ENCODE results near the gene LSM4. TPM values are rescaled to one million over a fixed set of nuclear protein-coding genes. Genes with fewer than 3 reads are reported as not detected.

LSM4 gene
- total and polyA plus RNA-seq, 2 of the 13 experiments (the other 11 are each of a cell fraction or from before 2014, with no cell fraction given) = 65.8 to 166 TPM

- TF ChIP-seq SAP130 (CRISPR knock-in tag; IDR thresholded peaks at IDR 0.05; ENCODE audit: low read depth) = peak; percentile 88
- no peak for TF ChIP-seq ZBTB26 (CRISPR knock-in tag; IDR thresholded peaks at IDR 0.05; ENCODE audit: borderline replicate concordance)
- peak; percentile 88; the same call in 1 of the 2 replicates for TF ChIP-seq PRMT3 (CRISPR knock-in tag; IDR thresholded peaks at IDR 0.05; ENCODE audit: borderline replicate concordance, low read depth)
- no peak for TF ChIP-seq ZNF251 (CRISPR knock-in tag; IDR thresholded peaks at IDR 0.05)
- no peak for TF ChIP-seq NPAS2 (CRISPR knock-in tag; IDR thresholded peaks at IDR 0.05; ENCODE audit: borderline replicate concordance)
- no peak for TF ChIP-seq SP4 (CRISPR knock-in tag; IDR thresholded peaks at IDR 0.05)
- no peak for TF ChIP-seq HOMEZ (CRISPR knock-in tag; IDR thresholded peaks at IDR 0.05; ENCODE audit: low read depth)
- TF ChIP-seq GMEB2 (CRISPR knock-in tag; IDR thresholded peaks at IDR 0.05; ENCODE audit: low read depth) = no peak
- TF ChIP-seq ZNF30 (CRISPR knock-in tag; IDR thresholded peaks at IDR 0.05) = no peak
- peak; percentile 96 for TF ChIP-seq ZFX (CRISPR knock-in tag; IDR thresholded peaks at IDR 0.05; ENCODE audit: low read depth)
- TF ChIP-seq CENPT (CRISPR knock-in tag; IDR thresholded peaks at IDR 0.05; ENCODE audit: low read depth) = no peak
- peak; percentile 70 for TF ChIP-seq FOXP4 (CRISPR knock-in tag; IDR thresholded peaks at IDR 0.05)
- peak; percentile 80 for TF ChIP-seq SALL1 (CRISPR knock-in tag; IDR thresholded peaks at IDR 0.05)
- TF ChIP-seq MED13 (CRISPR knock-in tag; IDR thresholded peaks at IDR 0.05) = no peak
- TF ChIP-seq REPIN1 (CRISPR knock-in tag; IDR thresholded peaks at IDR 0.05; ENCODE audit: borderline replicate concordance, low read depth) = peak; percentile 48; the same call in 1 of the 2 replicates
- no peak for TF ChIP-seq ZNF274 (CRISPR knock-in tag; IDR thresholded peaks at IDR 0.05)
- TF ChIP-seq FOXK2 (IDR thresholded peaks at IDR 0.05) = no peak
- peak; percentile 1 for TF ChIP-seq AGO1 (IDR thresholded peaks at IDR 0.05; ENCODE audit: low read depth, low read length, poor library complexity, severe bottlenecking)
- no peak for TF ChIP-seq MXD4 (CRISPR knock-in tag; IDR thresholded peaks at IDR 0.05)
- no peak for TF ChIP-seq ADNP (CRISPR knock-in tag; IDR thresholded peaks at IDR 0.05)
- peak; percentile 46; the same call in 1 of the 2 replicates for TF ChIP-seq JUNB (CRISPR knock-in tag; IDR thresholded peaks at IDR 0.05; ENCODE audit: borderline replicate concordance)
These were observed 18.2 kb downstream of the LSM4 start (continued) for GRCh38 chr19:18304458-18305310.
